Prostate gland (tissue), 2 donors: ENCODE results near the gene LRRC32.

Experiments used
- CTCF ChIP-seq, 4 experiments: fragments of 200-600 bp in 2 of 4; fragments of 450-650 bp in 2 of 4; sonication (generic) in 2 of 4; IDR thresholded peaks; 1 replicate in 3 of 4; 2 replicates in 1 of 4; pipeline ENCODE4 v1.5.1; 2016 to 2019; ENCODE audit warnings: antibody characterized with exemption in 4 of 4, mild to moderate bottlenecking in 2 of 4, moderate library complexity in 2 of 4
- POLR2A ChIP-seq: fragments of 450-650 bp; IDR thresholded peaks from one replicate; pipeline ENCODE4 v1.6.1; 2016; ENCODE audit warnings: antibody characterized with exemption, mild to moderate bottlenecking
- POLR2AphosphoS5 ChIP-seq: sonication (generic); formaldehyde crosslinking; IDR thresholded peaks from one replicate; pipeline ENCODE4 v1.6.1; 2017; ENCODE audit warnings: antibody characterized with exemption

GRCh38 chr11:76717816-76718215, 47.3 kb upstream of the LRRC32 start:
- no peak for TF ChIP-seq CTCF (IDR thresholded peaks at IDR 0.05)
- TF ChIP-seq POLR2AphosphoS5: no peak
- no peak for TF ChIP-seq POLR2A
